WI38 (cell line): Measurements from ENCODE around the gene LHX5.
A peak's percentile ranks its signal among the peaks of the same experiment; 100 is the strongest.

Experiments
- H3K4me3 ChIP-seq: 2 replicates; pipeline ENCODE4 v1.5.1; 2011; ENCODE audit warnings: low read depth, mild to moderate bottlenecking, control low read depth, low read length
- CTCF ChIP-seq: IDR thresholded peaks from 2 replicates; pipeline ENCODE4 v1.5.1; 2012; ENCODE audit warnings: low read depth, mild to moderate bottlenecking, control low read depth, low read length

LHX5 gene

GRCh38 chr12:113422030-113422885 lies 49.4 kb downstream of the LHX5 start, which contains the start of gene SDSL:
SDSL (plus strand) TSS chr12:113422380; CDS start chr12:113427983, 5,603 bp downstream.
- no peak for TF ChIP-seq CTCF
- H3K4me3 ChIP-seq: peak within 1 kb of the TSS; percentile 78

GRCh38 chr12:113420996-113421595 lies 50.6 kb downstream of the LHX5 start:
- TF ChIP-seq CTCF: no peak
- no peak overlapping the region for H3K4me3 ChIP-seq

GRCh38 chr12:113418213-113418879 lies 53.3 kb downstream of the LHX5 start:
- no peak for TF ChIP-seq CTCF
- no peak overlapping the region for H3K4me3 ChIP-seq

GRCh38 chr12:113416091-113416754 lies 55.4 kb downstream of the LHX5 start:
- no peak overlapping the region for H3K4me3 ChIP-seq
- TF ChIP-seq CTCF: no peak

GRCh38 chr12:113414519-113415038 lies 57.1 kb downstream of the LHX5 start:
- no peak overlapping the region for H3K4me3 ChIP-seq
- TF ChIP-seq CTCF: no peak

GRCh38 chr12:113413488-113413939 lies 58.2 kb downstream of the LHX5 start:
- H3K4me3 ChIP-seq: no peak overlapping the region
- TF ChIP-seq CTCF: no peak
